ENCODE results near the gene MAEL. TPM values are rescaled to one million over a fixed set of nuclear protein-coding genes. Genes with fewer than 3 reads are reported as not detected.

Gene MAEL
- total and polyA plus RNA-seq, 4 experiments from 2014 or later, result not detected

- Histone ChIP-seq H3K27me3 (ENCODE audit: insufficient read depth, low read length) (no peaks in the 10 kb centered on the region), H3K9me3 (ENCODE audit: control insufficient read depth in 1 of 2, low read length in 2 of 2) (no peaks in the 10 kb centered on the region), H3K27ac (ENCODE audit: low read depth, low read length) (no peak overlapping the region), H3K4me3 (ENCODE audit: low read length in 2 of 2) (no peak overlapping the region), H3K36me3 (ENCODE audit: insufficient read depth, low read length) (no peaks in the 10 kb centered on the region), H3K4me1 (ENCODE audit: insufficient read depth, low read length) (peaks cover 7% of the 10 kb centered on the region)
- intact Hi-C loops (cut with micrococcal nuclease), result no loop called here
- POLR2A ChIA-PET (ENCODE audit: partially characterized antibody), result interaction anchor here (3.3 kb wide), 1 partner anchor 146 kb away, joined by 25 read pairs; no protein-coding TSS in a partner anchor
- no peaks in the 10 kb centered on the region for H3K27me3 Mint-ChIP-seq
- no peaks in the 10 kb centered on the region for H3K9me3 Mint-ChIP-seq
- H3K4me3 Mint-ChIP-seq, result no peak overlapping the region
- H3K36me3 Mint-ChIP-seq, result peaks cover 8 to 11% of the 10 kb centered on the region in 2 donors
- H3K4me1 Mint-ChIP-seq, result peaks cover 3 to 10% (median 6%) of the 10 kb centered on the region in 4 donors
- CTCF ChIA-PET (ENCODE audit: partially characterized antibody), result interaction anchor here (0.9 to 18.6 kb wide), 3 partner anchors 13 to 162 kb away, joined by 3 to 842 read pairs (median 5); no protein-coding TSS in a partner anchor
- no peak overlapping the region for H3K27ac Mint-ChIP-seq
- no peak for DNase-seq
Observed at GRCh38 chr1:167056529-167057231, 67.6 kb downstream of the MAEL start.

- H3K27ac ChIP-seq (ENCODE audit: low read depth, low read length), result no peak overlapping the region
- no peak overlapping the region for H3K4me3 ChIP-seq (ENCODE audit: low read length in 2 of 2)
- no peaks in the 10 kb centered on the region for H3K27me3 ChIP-seq (ENCODE audit: insufficient read depth, low read length)
- H3K36me3 ChIP-seq (ENCODE audit: insufficient read depth, low read length), result no peaks in the 10 kb centered on the region
- DNase-seq, result no peak
- H3K4me1 ChIP-seq (ENCODE audit: insufficient read depth, low read length), result peaks cover 7% of the 10 kb centered on the region
- intact Hi-C loops (cut with micrococcal nuclease), result no loop called here
- Mint-ChIP-seq H3K36me3 (peaks cover 7 to 8% of the 10 kb centered on the region in 2 donors), H3K27me3 (no peaks in the 10 kb centered on the region), H3K4me1 (peaks cover 3 to 10% (median 6%) of the 10 kb centered on the region in 4 donors), H3K4me3 (no peak overlapping the region), H3K9me3 (no peaks in the 10 kb centered on the region), H3K27ac (no peak overlapping the region)
- ChIA-PET POLR2A (ENCODE audit: partially characterized antibody) (interaction anchor here (3.3 kb wide), 1 partner anchor 147 kb away, joined by 25 read pairs; no protein-coding TSS in a partner anchor), CTCF (ENCODE audit: partially characterized antibody) (interaction anchor here (0.9 to 18.6 kb wide), 6 partner anchors 9 to 272 kb away, joined by 3 to 842 read pairs (median 6); partner anchors contain the start of gene TADA1)
- no peaks in the 10 kb centered on the region for H3K9me3 ChIP-seq (ENCODE audit: control insufficient read depth in 1 of 2, low read length in 2 of 2)
Observed at GRCh38 chr1:167057241-167057688, 68.2 kb downstream of the MAEL start.

DNA sequence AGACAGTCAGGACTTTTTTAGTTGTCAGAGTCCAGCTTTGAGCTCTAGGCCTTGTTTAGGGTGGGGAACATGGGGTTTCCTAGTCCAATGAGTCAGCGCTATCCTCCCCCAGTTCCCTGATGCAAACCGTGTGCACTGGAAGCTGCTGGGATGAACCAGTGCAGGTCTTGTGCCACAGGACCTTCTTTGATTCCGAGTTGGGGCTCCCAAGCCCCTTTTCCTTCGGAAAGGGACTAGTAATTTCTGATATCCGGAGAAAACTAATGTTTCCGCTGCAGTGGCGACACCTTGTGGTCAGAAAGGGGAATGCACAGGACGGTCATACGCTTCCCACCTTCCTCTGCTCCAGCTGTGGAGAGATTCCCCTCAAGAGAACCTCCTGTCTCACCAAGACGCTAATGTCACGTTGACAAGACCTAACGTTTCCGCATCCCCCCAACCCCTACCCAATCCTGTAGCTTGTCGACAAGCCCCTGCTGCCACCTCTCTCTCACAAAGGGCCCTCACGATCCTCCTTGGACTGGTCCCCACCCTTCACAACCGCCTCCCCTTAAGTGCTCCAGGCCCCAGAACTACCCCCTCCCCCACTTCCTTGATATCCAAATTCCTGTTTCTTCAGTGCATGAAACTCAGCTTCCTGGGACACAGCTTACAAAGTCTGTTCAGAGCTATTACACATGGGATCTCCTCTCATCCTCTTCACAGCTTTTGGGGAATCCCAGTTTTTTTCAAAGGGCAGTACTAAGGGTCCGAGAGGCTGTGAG, 70.1 kb downstream of the MAEL start:
- Mint-ChIP-seq H3K27me3 (no peaks in the 10 kb centered on the region), H3K4me1 (peaks cover 3 to 10% (median 6%) of the 10 kb centered on the region in 4 donors), H3K9me3 (no peaks in the 10 kb centered on the region), H3K27ac (peak overlapping the region in 4 of 7 donors; percentile 13 to 88 (median 20)), H3K4me3 (peak overlapping the region in 1 of 8 donors; percentile 41), H3K36me3 (peaks cover 0 to 3% of the 10 kb centered on the region in 2 donors)
- Histone ChIP-seq H3K9me3 (ENCODE audit: control insufficient read depth in 1 of 2, low read length in 2 of 2) (no peaks in the 10 kb centered on the region), H3K4me3 (ENCODE audit: low read length in 2 of 2) (no peak overlapping the region), H3K27me3 (ENCODE audit: insufficient read depth, low read length) (no peaks in the 10 kb centered on the region), H3K4me1 (ENCODE audit: insufficient read depth, low read length) (peaks cover 7% of the 10 kb centered on the region), H3K36me3 (ENCODE audit: insufficient read depth, low read length) (no peaks in the 10 kb centered on the region), H3K27ac (ENCODE audit: low read depth, low read length) (no peak overlapping the region)
- DNase-seq, result peak; percentile 47 to 67 (median 58)
- ChIA-PET CTCF (ENCODE audit: partially characterized antibody) (interaction anchor here (0.7 to 18.6 kb wide), 74 partner anchors 8 to 495 kb away, joined by 3 to 842 read pairs (median 4); partner anchors contain the start of genes CREG1, GPA33, POGK and POU2F1), POLR2A (ENCODE audit: partially characterized antibody) (interaction anchor here (1.0 to 3.3 kb wide), 4 partner anchors 149 to 183 kb away, joined by 5 to 25 read pairs (median 6); partner anchors contain the start of genes POU2F1 and TADA1)
- intact Hi-C loops (cut with micrococcal nuclease), result loop anchor here (1.0 to 2.0 kb wide), 2 partner anchors 84 to 149 kb away; partner anchors contain the start of gene ILDR2

DNA sequence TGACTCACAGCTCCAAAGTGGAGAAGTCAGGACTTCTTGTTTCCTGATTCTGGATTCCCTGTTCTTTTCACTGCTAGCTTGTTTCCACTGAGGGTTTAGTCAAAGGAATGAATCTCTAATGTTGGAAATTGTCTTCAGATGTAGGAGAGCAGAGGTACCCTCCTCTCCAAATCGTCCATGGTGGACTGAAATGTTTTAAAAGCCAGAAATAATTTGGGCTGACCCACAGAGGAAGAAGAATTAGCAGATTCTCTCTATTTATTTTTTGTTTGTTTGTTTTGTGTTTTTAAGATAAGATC, 70.7 kb downstream of the MAEL start:
- Mint-ChIP-seq H3K4me3 (no peak overlapping the region), H3K27ac (peak overlapping the region in 1 of 7 donors; percentile 25), H3K9me3 (no peaks in the 10 kb centered on the region), H3K4me1 (peaks cover 3 to 10% (median 6%) of the 10 kb centered on the region in 4 donors), H3K36me3 (peaks cover 0 to 3% of the 10 kb centered on the region in 2 donors), H3K27me3 (no peaks in the 10 kb centered on the region)
- intact Hi-C loops (cut with micrococcal nuclease), result loop anchor here (1.0 to 10.0 kb wide), 4 partner anchors 85 to 1135 kb away; partner anchors contain the start of gene ILDR2
- no peak overlapping the region for H3K4me3 ChIP-seq (ENCODE audit: low read length in 2 of 2)
- ChIA-PET POLR2A (ENCODE audit: partially characterized antibody) (interaction anchor here (1.0 to 3.3 kb wide), 3 partner anchors 149 to 183 kb away, joined by 5 to 25 read pairs (median 6); partner anchors contain the start of genes POU2F1 and TADA1), CTCF (ENCODE audit: partially characterized antibody) (interaction anchor here (0.7 to 18.6 kb wide), 61 partner anchors 9 to 494 kb away, joined by 3 to 842 read pairs (median 4); partner anchors contain the start of genes CREG1, GPA33, POGK and POU2F1)
- no peaks in the 10 kb centered on the region for H3K36me3 ChIP-seq (ENCODE audit: insufficient read depth, low read length)
- H3K4me1 ChIP-seq (ENCODE audit: insufficient read depth, low read length), result peaks cover 7% of the 10 kb centered on the region
- no peak for DNase-seq
- no peak overlapping the region for H3K27ac ChIP-seq (ENCODE audit: low read depth, low read length)
- H3K27me3 ChIP-seq (ENCODE audit: insufficient read depth, low read length), result no peaks in the 10 kb centered on the region
- H3K9me3 ChIP-seq (ENCODE audit: control insufficient read depth in 1 of 2, low read length in 2 of 2), result no peaks in the 10 kb centered on the region

- Histone ChIP-seq H3K36me3 (ENCODE audit: insufficient read depth, low read length) (no peaks in the 10 kb centered on the region), H3K4me3 (ENCODE audit: low read length in 2 of 2) (no peak overlapping the region), H3K27me3 (ENCODE audit: insufficient read depth, low read length) (no peaks in the 10 kb centered on the region), H3K27ac (ENCODE audit: low read depth, low read length) (no peak overlapping the region), H3K9me3 (ENCODE audit: control insufficient read depth in 1 of 2, low read length in 2 of 2) (no peaks in the 10 kb centered on the region), H3K4me1 (ENCODE audit: insufficient read depth, low read length) (peaks cover 7% of the 10 kb centered on the region)
- ChIA-PET CTCF (ENCODE audit: partially characterized antibody) (interaction anchor here (0.7 to 18.6 kb wide), 50 partner anchors 10 to 473 kb away, joined by 3 to 842 read pairs (median 4); partner anchors contain the start of genes GPA33, POGK, POU2F1 and TADA1), POLR2A (ENCODE audit: partially characterized antibody) (interaction anchor here (1.0 to 3.3 kb wide), 4 partner anchors 150 to 184 kb away, joined by 5 to 25 read pairs (median 7); partner anchors contain the start of genes POU2F1 and TADA1)
- intact Hi-C loops (cut with micrococcal nuclease), result loop anchor here (10.0 kb wide), 2 partner anchors 344 to 1136 kb away; no protein-coding TSS in a partner anchor
- H3K9me3 Mint-ChIP-seq, result no peaks in the 10 kb centered on the region
- H3K4me1 Mint-ChIP-seq, result peaks cover 3 to 10% (median 6%) of the 10 kb centered on the region in 4 donors
- H3K27me3 Mint-ChIP-seq, result no peaks in the 10 kb centered on the region
- DNase-seq, result no peak
- no peak overlapping the region for H3K4me3 Mint-ChIP-seq
- no peak overlapping the region for H3K27ac Mint-ChIP-seq
- H3K36me3 Mint-ChIP-seq, result peaks cover 0 to 3% of the 10 kb centered on the region in 2 donors
Observed at GRCh38 chr1:167060141-167061072, 71.3 kb downstream of the MAEL start.

- H3K9me3 Mint-ChIP-seq, result no peaks in the 10 kb centered on the region
- no peak for DNase-seq
- no peak overlapping the region for H3K4me3 ChIP-seq (ENCODE audit: low read length in 2 of 2)
- intact Hi-C loops (cut with micrococcal nuclease), result loop anchor here (10.0 kb wide), 2 partner anchors 344 to 1136 kb away; no protein-coding TSS in a partner anchor
- ChIA-PET POLR2A (ENCODE audit: partially characterized antibody) (interaction anchor here (1.5 kb wide), 1 partner anchor 151 kb away, joined by 8 read pairs; no protein-coding TSS in a partner anchor), CTCF (ENCODE audit: partially characterized antibody) (interaction anchor here (0.7 to 18.6 kb wide), 17 partner anchors 9 to 472 kb away, joined by 3 to 842 read pairs (median 4); partner anchors contain the start of genes POU2F1 and TADA1)
- H3K4me1 Mint-ChIP-seq, result peaks cover 3 to 10% (median 6%) of the 10 kb centered on the region in 4 donors
- H3K4me1 ChIP-seq (ENCODE audit: insufficient read depth, low read length), result peaks cover 7% of the 10 kb centered on the region
- no peaks in the 10 kb centered on the region for H3K27me3 ChIP-seq (ENCODE audit: insufficient read depth, low read length)
- no peaks in the 10 kb centered on the region for H3K27me3 Mint-ChIP-seq
- H3K27ac ChIP-seq (ENCODE audit: low read depth, low read length), result no peak overlapping the region
- H3K36me3 ChIP-seq (ENCODE audit: insufficient read depth, low read length), result no peaks in the 10 kb centered on the region
- H3K36me3 Mint-ChIP-seq, result no peaks in the 10 kb centered on the region
- no peaks in the 10 kb centered on the region for H3K9me3 ChIP-seq (ENCODE audit: control insufficient read depth in 1 of 2, low read length in 2 of 2)
- no peak overlapping the region for H3K4me3 Mint-ChIP-seq
- H3K27ac Mint-ChIP-seq, result no peak overlapping the region
Observed at GRCh38 chr1:167061073-167061464, 72.0 kb downstream of the MAEL start.

All from CD4-positive, alpha-beta memory T cell (primary cell).